Measurements from ENCODE around the gene EIPR1.

DNA sequence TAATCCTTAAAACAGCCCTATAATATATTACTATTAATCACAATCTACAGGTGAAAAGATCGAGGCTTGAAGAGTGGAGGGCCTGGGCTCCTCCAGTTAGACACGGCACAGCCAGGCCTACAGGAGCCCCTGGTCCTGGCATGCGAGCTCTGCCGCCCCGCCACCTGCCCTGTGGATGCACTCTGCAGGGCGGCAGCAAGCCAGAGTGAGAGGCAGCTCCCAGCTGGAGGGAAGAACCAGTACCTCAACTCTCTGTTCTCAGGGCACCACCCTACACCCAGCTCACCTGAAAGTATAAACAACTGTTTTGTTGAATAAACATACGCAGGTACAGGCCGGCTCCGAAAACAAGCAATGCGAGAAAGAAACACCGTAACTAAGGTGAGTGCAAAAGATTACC is 34.6 kb downstream of the EIPR1 start:
- TF ChIP-seq, protein P1, sequence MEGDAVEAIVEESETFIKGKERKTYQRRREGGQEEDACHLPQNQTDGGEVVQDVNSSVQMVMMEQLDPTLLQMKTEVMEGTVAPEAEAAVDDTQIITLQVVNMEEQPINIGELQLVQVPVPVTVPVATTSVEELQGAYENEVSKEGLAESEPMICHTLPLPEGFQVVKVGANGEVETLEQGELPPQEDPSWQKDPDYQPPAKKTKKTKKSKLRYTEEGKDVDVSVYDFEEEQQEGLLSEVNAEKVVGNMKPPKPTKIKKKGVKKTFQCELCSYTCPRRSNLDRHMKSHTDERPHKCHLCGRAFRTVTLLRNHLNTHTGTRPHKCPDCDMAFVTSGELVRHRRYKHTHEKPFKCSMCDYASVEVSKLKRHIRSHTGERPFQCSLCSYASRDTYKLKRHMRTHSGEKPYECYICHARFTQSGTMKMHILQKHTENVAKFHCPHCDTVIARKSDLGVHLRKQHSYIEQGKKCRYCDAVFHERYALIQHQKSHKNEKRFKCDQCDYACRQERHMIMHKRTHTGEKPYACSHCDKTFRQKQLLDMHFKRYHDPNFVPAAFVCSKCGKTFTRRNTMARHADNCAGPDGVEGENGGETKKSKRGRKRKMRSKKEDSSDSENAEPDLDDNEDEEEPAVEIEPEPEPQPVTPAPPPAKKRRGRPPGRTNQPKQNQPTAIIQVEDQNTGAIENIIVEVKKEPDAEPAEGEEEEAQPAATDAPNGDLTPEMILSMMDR (IDR thresholded peaks at IDR 0.05): no peak
- no peak for TF ChIP-seq POLR2A (IDR thresholded peaks at IDR 0.05)
